ENCODE data around the gene ABCG8. TPM values are rescaled to one million over a fixed set of nuclear protein-coding genes. Genes with fewer than 3 reads are reported as not detected.

Gene ABCG8
- total and polyA plus RNA-seq, 2 donors (not counting 3 experiments of a cell fraction or from before 2014, with no cell fraction given), result not detected

- DNase-seq (ENCODE audit: low read depth, low spot score), result no peak
- Histone ChIP-seq H3K36me3 (ENCODE audit: control insufficient read depth in 2 of 2, extremely low read depth in 1 of 2, insufficient read depth in 2 of 2, low read length in 2 of 2) (no peaks in the 10 kb centered on the region), H3K4me2 (ENCODE audit: insufficient read depth, low read length) (no peak overlapping the region), H3K9me1 (replicated peaks; ENCODE audit: control insufficient read depth, extremely low read depth, insufficient read depth, low read length) (no peaks in the 10 kb centered on the region), H3K9me3 (replicated peaks; ENCODE audit: control insufficient read depth, insufficient read depth, low read length) (no peaks in the 10 kb centered on the region), H3K4me1 (ENCODE audit: control insufficient read depth, extremely low read depth, insufficient read depth, low read length) (no peaks in the 10 kb centered on the region), H3K27ac (ENCODE audit: insufficient read depth, low read depth, low read length) (no peak overlapping the region), H3K79me2 (ENCODE audit: control insufficient read depth, insufficient read depth, low read length) (no peaks in the 10 kb centered on the region), H3K4me3 (replicated peaks in 1 of 3; ENCODE audit: insufficient read depth in 1 of 3, low read depth in 1 of 3, low read length in 3 of 3) (no peak overlapping the region), H3K27me3 (ENCODE audit: control insufficient read depth in 2 of 2, insufficient read depth in 2 of 2, low read length in 2 of 2) (peaks cover 3 to 13% of the 10 kb centered on the region in 2 experiments), H2AFZ (ENCODE audit: low read depth, low read length) (no peak overlapping the region), H3K9ac (replicated peaks; ENCODE audit: extremely low read depth, insufficient read depth, low read length) (no peak overlapping the region), H4K20me1 (replicated peaks; ENCODE audit: control insufficient read depth, extremely low read depth, insufficient read depth, low read length) (no peaks in the 10 kb centered on the region)
- TF ChIP-seq FOS (IDR thresholded peaks at IDR 0.05; ENCODE audit: borderline replicate concordance, insufficient read depth, low read length), result no peak
- no peak for TF ChIP-seq POLR2AphosphoS5 (IDR thresholded peaks at IDR 0.05; ENCODE audit: insufficient read depth, low read depth, low read length)
- POLR2A ChIA-PET, result no interaction called here
- BruUV-seq (replicated peaks), result no TSS peak
- intact Hi-C loops (cut with micrococcal nuclease) (no loop called here), dilution Hi-C loops (cut with MboI; ENCODE audit: extremely low pct_ligation_motif_present, low sequenced_read_pairs) (no loop called here)
- FAIRE-seq, result no peak
- CTCF ChIA-PET, result no interaction called here
Observed at GRCh38 chr2:43853141-43854081, 14.6 kb downstream of the ABCG8 start.

- ChIA-PET CTCF (no interaction called here), POLR2A (no interaction called here)
- H3K4me1 ChIP-seq (ENCODE audit: control insufficient read depth, extremely low read depth, insufficient read depth, low read length), result no peaks in the 10 kb centered on the region
Observed at GRCh38 chr2:43854671-43855070, 15.9 kb downstream of the ABCG8 start.

More at GRCh38 chr2:43854671-43855070, 15.9 kb downstream of the ABCG8 start:
- no peak overlapping the region for H3K9ac ChIP-seq (replicated peaks; ENCODE audit: extremely low read depth, insufficient read depth, low read length)
- no peak overlapping the region for H3K27ac ChIP-seq (ENCODE audit: insufficient read depth, low read depth, low read length)
- H3K27me3 ChIP-seq (ENCODE audit: control insufficient read depth in 2 of 2, insufficient read depth in 2 of 2, low read length in 2 of 2), result peaks cover 7 to 15% of the 10 kb centered on the region in 2 experiments
- no peaks in the 10 kb centered on the region for H3K9me3 ChIP-seq (replicated peaks; ENCODE audit: control insufficient read depth, insufficient read depth, low read length)
- H3K4me2 ChIP-seq (ENCODE audit: insufficient read depth, low read length), result no peak overlapping the region
- dilution Hi-C loops (cut with MboI; ENCODE audit: extremely low pct_ligation_motif_present, low sequenced_read_pairs) (no loop called here), intact Hi-C loops (cut with micrococcal nuclease) (no loop called here)
- no peaks in the 10 kb centered on the region for H3K9me1 ChIP-seq (replicated peaks; ENCODE audit: control insufficient read depth, extremely low read depth, insufficient read depth, low read length)
- H3K36me3 ChIP-seq (ENCODE audit: control insufficient read depth in 2 of 2, extremely low read depth in 1 of 2, insufficient read depth in 2 of 2, low read length in 2 of 2), result no peaks in the 10 kb centered on the region
- H3K4me3 ChIP-seq (replicated peaks in 1 of 3; ENCODE audit: insufficient read depth in 1 of 3, low read depth in 1 of 3, low read length in 3 of 3), result no peak overlapping the region
- no peak for DNase-seq (ENCODE audit: low read depth, low spot score)
- FAIRE-seq, result no peak
- no peaks in the 10 kb centered on the region for H4K20me1 ChIP-seq (replicated peaks; ENCODE audit: control insufficient read depth, extremely low read depth, insufficient read depth, low read length)
- no peak overlapping the region for H2AFZ ChIP-seq (ENCODE audit: low read depth, low read length)
- TF ChIP-seq POLR2A (IDR thresholded peaks at IDR 0.05; ENCODE audit: low read depth, low read length) (no peak), MAX (IDR thresholded peaks at IDR 0.05; ENCODE audit: insufficient read depth, insufficient read length) (no peak), GATA2 (IDR thresholded peaks at IDR 0.05; ENCODE audit: insufficient read depth, insufficient read length, low read depth, low read length) (no peak), MYC (IDR thresholded peaks at IDR 0.05; ENCODE audit: low read depth, low read length) (no peak)
- H3K79me2 ChIP-seq (ENCODE audit: control insufficient read depth, insufficient read depth, low read length), result no peaks in the 10 kb centered on the region
- no TSS peak for BruUV-seq (replicated peaks)
